H1 (cell line): Measurements from ENCODE around the gene NTN4. TPM values are rescaled to one million over a fixed set of nuclear protein-coding genes. Genes with fewer than 3 reads are reported as not detected.

Experiments used
- BRCA1 ChIP-seq: IDR thresholded peaks from 2 replicates; pipeline ENCODE4 v1.6.1; 2012; ENCODE audit warnings: low read depth, low read length, improper control_type of control experiment
- NRF1 ChIP-seq: IDR thresholded peaks from 2 replicates; pipeline ENCODE4 v1.6.1; 2011; ENCODE audit warnings: mild to moderate bottlenecking, low read depth, low read length, improper control_type of control experiment
- RNF2 ChIP-seq: fragments of 200-900, 300-1000 bp; sonication (generic); IDR thresholded peaks from 2 replicates; pipeline ENCODE4 v1.7.1; 2016; ENCODE audit warnings: borderline replicate concordance, low read depth, mild to moderate bottlenecking, antibody characterized with exemption, low read length; ENCODE audit not compliant: poor library complexity, severe bottlenecking; ENCODE audit errors: missing control alignments
- polyA plus RNA-seq, 7 experiments: library from polyadenylated mRNA; depleted of rRNA in 3 of 7; stranded (reverse) in 5 of 7; unstranded in 2 of 7; fragments of >200 nt in 5 of 7; fragments of 200-250 nt in 2 of 7; gene quantifications; 1 replicate in 5 of 7; 2 replicates in 1 of 7; 4 replicates in 1 of 7; pipeline versions ENCODE4 v1.2.1 to v1.2.3, GENCODE V29; 2011 to 2013; ENCODE audit warnings: missing spikeins in 2 of 7, mixed read lengths in 2 of 7
- total RNA-seq: library from RNA; stranded (reverse); fragmentation: NEBNext Ultra II Directional; extraction: Animal tissue kit (Norgen Biotek cat#: 25700); gene quantifications from 2 replicates; pipeline ENCODE4 v1.2.1, GENCODE V29; 2021

Gene NTN4
- total and polyA plus RNA-seq, 2 of the 8 experiments (the other 6 are each of a cell fraction or from before 2014, with no cell fraction given), result 0.74 to 1.3 TPM

- TF ChIP-seq RNF2 (no peak), BRCA1 (no peak), NRF1 (no peak)
Measured at GRCh38 chr12:95720146-95720545, 70.4 kb downstream of the NTN4 start (continued).
